ENCODE results near the gene INPP5B. TPM values are rescaled to one million over a fixed set of nuclear protein-coding genes. Genes with fewer than 3 reads are reported as not detected.

The INPP5B gene
- total RNA-seq, 1 experiment from 2014 or later = 26.8 TPM

- POLR2A ChIA-PET = no interaction called here
Observed at GRCh38 chr1:37926038-37926924, 20.6 kb downstream of the INPP5B start.

GRCh38 chr1:37925316-37925715 lies 21.5 kb downstream of the INPP5B start:
- no peaks in the 10 kb centered on the region for H3K9me3 Mint-ChIP-seq
- 0 out of 2 replicates have a peak overlapping the region, but pooled peaks have one; percentile 0 for H3K27ac Mint-ChIP-seq
- peaks cover 5% of the 10 kb centered on the region for H3K4me1 Mint-ChIP-seq
- POLR2A ChIA-PET = no interaction called here
- CTCF ChIA-PET = no interaction called here
- no peak overlapping the region for H3K4me3 Mint-ChIP-seq
- no peaks in the 10 kb centered on the region for H3K36me3 Mint-ChIP-seq
- DNase-seq (ENCODE audit: low spot score) = no peak
- no peak for ATAC-seq
- no peaks in the 10 kb centered on the region for H3K27me3 Mint-ChIP-seq (ENCODE audit: low read depth)
- TF ChIP-seq IRF2 (CRISPR knock-in tag; IDR thresholded peaks at IDR 0.05; ENCODE audit: borderline replicate concordance, low read depth) (no peak), PREB (CRISPR knock-in tag; IDR thresholded peaks at IDR 0.05; ENCODE audit: borderline replicate concordance) (no peak), EMX1 (CRISPR knock-in tag; IDR thresholded peaks at IDR 0.05) (no peak), ZNF423 (CRISPR knock-in tag; IDR thresholded peaks at IDR 0.05) (no peak), CDX4 (CRISPR knock-in tag; IDR thresholded peaks at IDR 0.05; ENCODE audit: borderline replicate concordance) (no peak), FOXP1 (CRISPR knock-in tag; IDR thresholded peaks at IDR 0.05; ENCODE audit: borderline replicate concordance) (no peak), GRHL2 (CRISPR knock-in tag; IDR thresholded peaks at IDR 0.05; ENCODE audit: insufficient replicate concordance, severe bottlenecking) (no peak), FOXJ3 (CRISPR knock-in tag; IDR thresholded peaks at IDR 0.05; ENCODE audit: borderline replicate concordance) (no peak), USF1 (CRISPR knock-in tag; IDR thresholded peaks at IDR 0.05) (no peak), ZNF138 (CRISPR knock-in tag; conservative IDR thresholded peaks at IDR 0.05) (no peak), NR2C2 (CRISPR knock-in tag; IDR thresholded peaks at IDR 0.05) (no peak), ATF3 (CRISPR knock-in tag; conservative IDR thresholded peaks at IDR 0.05) (no peak), USF2 (CRISPR knock-in tag; IDR thresholded peaks at IDR 0.05) (no peak)

More at GRCh38 chr1:37926038-37926924, 20.6 kb downstream of the INPP5B start:
- Mint-ChIP-seq H3K9me3 (no peaks in the 10 kb centered on the region), H3K36me3 (no peaks in the 10 kb centered on the region), H3K4me3 (no peak overlapping the region), H3K27ac (no peak overlapping the region), H3K4me1 (peaks cover 14% of the 10 kb centered on the region), H3K27me3 (ENCODE audit: low read depth) (no peaks in the 10 kb centered on the region)
- TF ChIP-seq ARID4B (CRISPR knock-in tag; IDR thresholded peaks at IDR 0.05; ENCODE audit: borderline replicate concordance) (no peak), IRF2 (CRISPR knock-in tag; IDR thresholded peaks at IDR 0.05; ENCODE audit: borderline replicate concordance, low read depth) (no peak), IRF1 (CRISPR knock-in tag; IDR thresholded peaks at IDR 0.05) (no peak), CDX4 (CRISPR knock-in tag; IDR thresholded peaks at IDR 0.05; ENCODE audit: borderline replicate concordance) (no peak), MXD4 (CRISPR knock-in tag; IDR thresholded peaks at IDR 0.05; ENCODE audit: borderline replicate concordance) (no peak)
- no peak for ATAC-seq
- CTCF ChIA-PET = interaction anchor here (1.9 kb wide), 1 partner anchor 10 kb away, joined by 11 read pairs; no protein-coding TSS in a partner anchor
- DNase-seq (ENCODE audit: low spot score) = no peak
